OCI-LY1 (cell line): ENCODE results near the gene IZUMO4.

ENCODE experiments used
- CTCF ChIP-seq: fragments of 200-600 bp; sonication (generic), shearing (Covaris generic); IDR thresholded peaks from 2 replicates; pipeline ENCODE4 v1.5.1; 2017; ENCODE audit warnings: mild to moderate bottlenecking, antibody characterized with exemption, low read length, moderate library complexity, mixed read lengths
- EZH2 ChIP-seq: fragments of 200-600 bp; sonication (generic), shearing (Covaris generic); IDR thresholded peaks from 2 replicates; pipeline ENCODE4 v1.8.0; 2017; ENCODE audit warnings: borderline replicate concordance, mixed run types, mild to moderate bottlenecking, antibody characterized with exemption, low read length, moderate library complexity, mixed read lengths

- TF ChIP-seq CTCF (no peak), EZH2 (no peak)
Observed at GRCh38 chr19:2048959-2049740, 47.6 kb upstream of the IZUMO4 start.
